Tibial artery (tissue), 4 donors: ENCODE measurements around the gene PTPRD.

Experiments
- DNase-seq, 2 donors: peaks; one replicate each; pipeline ENCODE4 v3.0.0-alpha.2; 2019
- H3K27ac ChIP-seq, 2 donors: fragments of 200-600 bp; sonication (generic) in 1 of 2; 1 replicate in 1 of 2; 2 replicates in 1 of 2; pipeline ENCODE4 v1.5.1; 2018 to 2019; ENCODE audit warnings: mild to moderate bottlenecking in 1 of 2
- H3K27me3 ChIP-seq, 2 donors: fragments of 200-600 bp; sonication (generic) in 1 of 2; one replicate each; pipeline versions ENCODE4 v1.5.1 to v1.6.0; 2016 to 2019
- H3K36me3 ChIP-seq, 3 donors: fragments of 200-600 bp; sonication (generic) in 2 of 3; one replicate each; pipeline ENCODE4 v1.5.1; 2016 to 2019; ENCODE audit warnings: mild to moderate bottlenecking in 2 of 3
- H3K4me1 ChIP-seq, 4 donors: fragments of 200-600 bp; sonication (generic) in 2 of 4; 1 replicate in 3 of 4; 2 replicates in 1 of 4; pipeline ENCODE4 v1.5.1; 2016 to 2019
- H3K4me3 ChIP-seq, 2 donors: fragments of 200-600 bp; sonication (generic) in 1 of 2; 1 replicate in 1 of 2; 2 replicates in 1 of 2; pipeline ENCODE4 v1.5.1; 2018 to 2019; ENCODE audit warnings: mild to moderate bottlenecking in 2 of 2
- H3K9me3 ChIP-seq, 3 donors: fragments of 200-600 bp; sonication (generic) in 1 of 3; one replicate each; pipeline ENCODE4 v1.5.1; 2016 to 2019
- intact Hi-C: fragments of 100-400 bp; cut with DNase I; formaldehyde crosslinking; loops from one replicate; pipeline ENCODE4 v1.15.0; 2023; ENCODE audit warnings: low total_unique reads
- TF ChIP-seq, protein P1 (sequence below), 2 experiments: fragments of 200-600 bp in 1 of 2; fragments of 450-650 bp in 1 of 2; IDR thresholded peaks; one replicate each; pipeline ENCODE4 v1.5.1; 2017 to 2019; ENCODE audit warnings: antibody characterized with exemption in 2 of 2, mild to moderate bottlenecking in 1 of 2, moderate library complexity in 1 of 2

Gene PTPRD

DNA sequence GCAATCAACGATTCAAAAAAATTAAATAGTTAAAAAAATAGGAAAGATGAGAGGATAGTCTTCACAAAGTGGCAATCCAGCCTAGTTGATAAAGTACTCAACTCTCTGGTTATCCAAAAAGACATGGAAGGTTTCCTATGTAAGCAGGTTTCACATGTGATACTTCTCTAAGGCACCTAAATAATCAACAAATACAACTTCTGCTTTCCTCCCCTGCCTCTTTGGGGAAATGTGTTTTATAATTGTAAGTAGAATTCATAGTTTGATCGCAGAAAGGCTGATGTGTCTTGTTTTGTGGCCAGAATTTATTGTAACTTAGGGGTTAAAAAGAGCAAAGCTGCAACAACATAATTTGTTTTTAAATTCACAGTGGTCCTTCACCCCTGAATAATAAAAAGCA is 1957.7 kb downstream of the PTPRD start:
- TF ChIP-seq, protein P1, sequence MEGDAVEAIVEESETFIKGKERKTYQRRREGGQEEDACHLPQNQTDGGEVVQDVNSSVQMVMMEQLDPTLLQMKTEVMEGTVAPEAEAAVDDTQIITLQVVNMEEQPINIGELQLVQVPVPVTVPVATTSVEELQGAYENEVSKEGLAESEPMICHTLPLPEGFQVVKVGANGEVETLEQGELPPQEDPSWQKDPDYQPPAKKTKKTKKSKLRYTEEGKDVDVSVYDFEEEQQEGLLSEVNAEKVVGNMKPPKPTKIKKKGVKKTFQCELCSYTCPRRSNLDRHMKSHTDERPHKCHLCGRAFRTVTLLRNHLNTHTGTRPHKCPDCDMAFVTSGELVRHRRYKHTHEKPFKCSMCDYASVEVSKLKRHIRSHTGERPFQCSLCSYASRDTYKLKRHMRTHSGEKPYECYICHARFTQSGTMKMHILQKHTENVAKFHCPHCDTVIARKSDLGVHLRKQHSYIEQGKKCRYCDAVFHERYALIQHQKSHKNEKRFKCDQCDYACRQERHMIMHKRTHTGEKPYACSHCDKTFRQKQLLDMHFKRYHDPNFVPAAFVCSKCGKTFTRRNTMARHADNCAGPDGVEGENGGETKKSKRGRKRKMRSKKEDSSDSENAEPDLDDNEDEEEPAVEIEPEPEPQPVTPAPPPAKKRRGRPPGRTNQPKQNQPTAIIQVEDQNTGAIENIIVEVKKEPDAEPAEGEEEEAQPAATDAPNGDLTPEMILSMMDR (IDR thresholded peaks at IDR 0.05), result no peak
- H3K4me1 ChIP-seq, result peaks cover 0 to 30% (median 3%) of the 10 kb centered on the region in 4 donors
- no peak overlapping the region for H3K4me3 ChIP-seq
- H3K36me3 ChIP-seq, result no peaks in the 10 kb centered on the region
- no peaks in the 10 kb centered on the region for H3K27me3 ChIP-seq
- DNase-seq, result no peak
- H3K9me3 ChIP-seq, result no peaks in the 10 kb centered on the region
- H3K27ac ChIP-seq, result no peak overlapping the region
- intact Hi-C loops, result no loop called here

- intact Hi-C loops, result no loop called here
- no peak overlapping the region for H3K27ac ChIP-seq
- no peaks in the 10 kb centered on the region for H3K27me3 ChIP-seq
Observed at GRCh38 chr9:8653855-8654254, 1958.9 kb downstream of the PTPRD start.

DNA sequence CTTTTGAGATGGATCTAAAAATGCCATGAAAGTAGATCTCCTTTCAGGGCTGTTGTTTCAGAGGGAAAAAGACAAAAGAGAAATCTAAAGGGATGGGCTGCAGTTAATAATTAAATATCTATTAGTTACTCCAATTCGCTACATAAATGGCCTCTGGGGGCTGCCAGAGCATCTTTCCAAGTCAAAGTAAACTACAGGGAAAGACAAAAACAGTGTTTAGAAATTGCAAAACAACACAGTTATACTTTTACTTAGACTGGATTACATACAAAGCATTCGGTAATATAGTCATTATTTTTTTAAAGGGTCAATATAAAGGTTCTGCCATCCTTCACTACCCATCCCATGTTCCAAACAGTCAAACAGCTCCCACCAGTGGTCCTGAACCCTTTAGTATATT is 1959.7 kb downstream of the PTPRD start:
- intact Hi-C loops, result no loop called here
- no peak overlapping the region for H3K27ac ChIP-seq
- no peak for DNase-seq
- H3K27me3 ChIP-seq, result no peaks in the 10 kb centered on the region
- TF ChIP-seq, protein P1 (IDR thresholded peaks at IDR 0.05), result no peak
- peaks cover 0 to 24% (median 2%) of the 10 kb centered on the region in 4 donors for H3K4me1 ChIP-seq
- no peaks in the 10 kb centered on the region for H3K36me3 ChIP-seq
- no peaks in the 10 kb centered on the region for H3K9me3 ChIP-seq
- no peak overlapping the region for H3K4me3 ChIP-seq

More at GRCh38 chr9:8653855-8654254, 1958.9 kb downstream of the PTPRD start:
- no peak for DNase-seq
- peaks cover 0 to 20% (median 2%) of the 10 kb centered on the region in 4 donors for H3K4me1 ChIP-seq
- no peak overlapping the region for H3K4me3 ChIP-seq
- no peaks in the 10 kb centered on the region for H3K9me3 ChIP-seq
- TF ChIP-seq, protein P1 (IDR thresholded peaks at IDR 0.05), result no peak
- no peaks in the 10 kb centered on the region for H3K36me3 ChIP-seq

GRCh38 chr9:8652255-8652654 is 1960.5 kb downstream of the PTPRD start:
- H3K4me3 ChIP-seq, result no peak overlapping the region
- DNase-seq, result no peak
- no peaks in the 10 kb centered on the region for H3K9me3 ChIP-seq
- peaks cover 0 to 24% (median 2%) of the 10 kb centered on the region in 4 donors for H3K4me1 ChIP-seq
- no peaks in the 10 kb centered on the region for H3K36me3 ChIP-seq
- intact Hi-C loops, result no loop called here
- no peak overlapping the region for H3K27ac ChIP-seq
- TF ChIP-seq, protein P1 (IDR thresholded peaks at IDR 0.05), result no peak
- H3K27me3 ChIP-seq, result no peaks in the 10 kb centered on the region

GRCh38 chr9:8651846-8652215 is 1961.0 kb downstream of the PTPRD start:
- Histone ChIP-seq H3K27ac (no peak overlapping the region), H3K4me3 (no peak overlapping the region), H3K9me3 (no peaks in the 10 kb centered on the region), H3K27me3 (no peaks in the 10 kb centered on the region), H3K4me1 (peaks cover 0 to 24% (median 2%) of the 10 kb centered on the region in 4 donors), H3K36me3 (no peaks in the 10 kb centered on the region)
- TF ChIP-seq, protein P1 (IDR thresholded peaks at IDR 0.05), result no peak
- intact Hi-C loops, result no loop called here
- DNase-seq, result no peak
